C4-2B (cell line): ENCODE data around the gene INPP4B.

ENCODE experiments used
- ZFX ChIP-seq: fragments of 450-650 bp; IDR thresholded peaks from 2 replicates; pipeline ENCODE4 v1.6.1; 2017
- TF ChIP-seq, protein P1 (sequence below): fragments of 450-650 bp; conservative IDR thresholded peaks from 2 replicates; pipeline ENCODE4 v1.5.1; 2017; ENCODE audit warnings: mild to moderate bottlenecking

DNA sequence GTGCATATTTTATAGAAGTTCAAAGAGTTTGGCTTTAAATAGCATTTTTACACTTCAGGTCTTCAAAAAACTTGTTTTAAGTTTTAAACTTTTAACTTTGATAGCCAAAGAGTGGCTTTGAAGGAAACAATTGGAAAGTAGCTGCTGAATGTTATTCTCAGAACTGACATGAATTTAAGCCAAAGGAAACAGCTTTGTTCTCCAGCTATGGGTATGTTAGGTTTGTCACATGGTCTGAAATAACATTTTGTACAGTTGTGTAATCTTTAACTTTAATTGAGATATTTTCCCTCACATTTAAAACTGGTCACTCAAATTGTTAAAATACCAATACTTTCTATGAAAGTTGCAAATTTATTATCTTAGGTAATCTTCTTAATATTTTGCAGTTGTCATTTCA lies 645.1 kb downstream of the INPP4B start:
- TF ChIP-seq, protein P1, sequence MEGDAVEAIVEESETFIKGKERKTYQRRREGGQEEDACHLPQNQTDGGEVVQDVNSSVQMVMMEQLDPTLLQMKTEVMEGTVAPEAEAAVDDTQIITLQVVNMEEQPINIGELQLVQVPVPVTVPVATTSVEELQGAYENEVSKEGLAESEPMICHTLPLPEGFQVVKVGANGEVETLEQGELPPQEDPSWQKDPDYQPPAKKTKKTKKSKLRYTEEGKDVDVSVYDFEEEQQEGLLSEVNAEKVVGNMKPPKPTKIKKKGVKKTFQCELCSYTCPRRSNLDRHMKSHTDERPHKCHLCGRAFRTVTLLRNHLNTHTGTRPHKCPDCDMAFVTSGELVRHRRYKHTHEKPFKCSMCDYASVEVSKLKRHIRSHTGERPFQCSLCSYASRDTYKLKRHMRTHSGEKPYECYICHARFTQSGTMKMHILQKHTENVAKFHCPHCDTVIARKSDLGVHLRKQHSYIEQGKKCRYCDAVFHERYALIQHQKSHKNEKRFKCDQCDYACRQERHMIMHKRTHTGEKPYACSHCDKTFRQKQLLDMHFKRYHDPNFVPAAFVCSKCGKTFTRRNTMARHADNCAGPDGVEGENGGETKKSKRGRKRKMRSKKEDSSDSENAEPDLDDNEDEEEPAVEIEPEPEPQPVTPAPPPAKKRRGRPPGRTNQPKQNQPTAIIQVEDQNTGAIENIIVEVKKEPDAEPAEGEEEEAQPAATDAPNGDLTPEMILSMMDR, result no peak
- no peak for TF ChIP-seq ZFX
